Activated CD8-positive, alpha-beta memory T cell treated with anti-CD3 and anti-CD28 coated beads for 48 hours (primary cell): ENCODE data around the gene RRH.
"Not testable (repeated sequence)": the region's sequence is repeated elsewhere in the genome, so short reads cannot be mapped to it uniquely, and the experiment has no call there.

ENCODE experiments used
- DNase-seq, 3 experiments: peaks; one replicate each; pipeline ENCODE4 v3.0.0-alpha.2; 2020; ENCODE audit warnings: low read depth in 2 of 3, low spot score in 2 of 3

The RRH gene

DNA sequence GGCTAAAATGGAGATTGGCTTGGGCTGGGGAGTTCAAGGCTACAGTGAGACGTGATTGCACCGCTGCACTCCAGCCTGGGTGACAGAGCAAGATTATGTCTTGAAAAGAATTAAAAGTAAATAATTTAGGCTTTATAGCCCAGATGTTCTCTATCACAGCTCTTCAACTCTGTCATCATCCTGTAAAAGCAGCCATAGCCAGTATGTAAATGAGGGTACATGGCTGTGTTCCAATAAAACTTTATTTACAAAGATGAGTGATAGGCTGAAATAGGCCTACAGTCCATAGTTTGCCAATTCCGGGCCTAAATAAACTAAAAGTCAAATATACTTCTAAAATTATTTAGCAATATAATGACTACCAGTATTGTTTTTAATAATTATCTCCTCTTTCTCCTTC is 9.2 kb downstream of the RRH start:
- no peak for DNase-seq

DNA sequence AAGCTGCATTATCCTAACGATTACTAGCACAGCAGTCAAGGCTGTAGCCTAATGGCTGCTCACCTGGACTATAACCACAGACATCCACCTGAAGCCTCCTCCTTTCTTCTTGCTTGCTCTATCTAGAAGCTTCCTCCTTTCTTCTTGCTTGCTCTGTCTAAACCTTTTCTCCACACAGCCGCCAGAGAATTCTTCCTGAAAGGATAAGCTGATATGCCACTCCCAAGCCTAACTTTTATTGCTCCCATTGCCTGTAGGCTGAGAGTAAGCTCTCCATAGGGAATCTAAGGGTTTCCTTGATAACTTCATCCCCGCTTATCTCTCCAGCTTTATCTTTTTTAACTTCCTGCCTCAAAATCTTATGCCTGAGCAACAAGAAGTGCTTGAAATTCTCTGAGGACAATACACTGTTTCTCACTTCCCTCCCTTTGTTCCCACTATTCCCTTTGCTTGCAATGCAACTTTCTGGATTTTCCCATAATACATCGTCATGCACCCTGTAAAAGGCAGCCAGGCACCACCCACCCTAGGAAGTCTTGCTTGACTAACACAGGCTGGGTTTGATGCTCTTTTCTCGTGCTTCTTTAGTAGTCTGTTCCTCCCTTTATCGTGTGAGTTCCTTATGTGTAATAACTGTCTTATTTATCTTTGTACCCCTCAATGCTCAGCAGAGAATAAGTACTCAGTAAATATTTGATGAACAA is 18.8 kb downstream of the RRH start:
- no peak for DNase-seq

DNA sequence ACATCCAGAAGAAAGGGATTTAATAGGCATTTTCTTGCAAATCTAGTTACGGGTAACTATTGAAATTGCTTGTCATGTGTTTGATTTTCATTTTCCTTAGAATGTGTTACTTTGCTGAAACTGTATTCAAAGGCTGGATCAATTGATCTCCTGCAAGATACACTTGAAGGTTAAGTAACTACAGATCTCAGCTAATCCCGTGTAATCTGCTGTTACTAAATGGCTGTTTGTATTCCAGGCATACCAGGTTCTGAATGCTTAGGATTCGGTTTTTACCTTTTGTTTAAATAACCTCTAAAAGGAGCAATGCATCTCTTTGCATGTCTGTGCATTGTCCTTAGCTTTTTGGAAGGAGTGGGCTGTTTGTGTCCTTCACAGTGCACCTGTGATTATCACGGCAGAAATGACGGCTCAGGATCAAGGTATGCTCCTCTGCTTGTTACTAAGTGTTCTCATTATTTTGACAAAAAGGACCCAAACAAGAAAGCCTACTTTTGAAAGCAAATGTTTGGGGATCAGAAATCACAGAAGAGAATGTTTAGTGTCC is 20.2 kb downstream of the RRH start, which contains the start of gene LRIT3:
TSS of gene LRIT3 (plus strand) at position 212 of the 547 bp plus-strand sequence. CDS start at position 307, 95 bp downstream.
- no peak for DNase-seq

DNA sequence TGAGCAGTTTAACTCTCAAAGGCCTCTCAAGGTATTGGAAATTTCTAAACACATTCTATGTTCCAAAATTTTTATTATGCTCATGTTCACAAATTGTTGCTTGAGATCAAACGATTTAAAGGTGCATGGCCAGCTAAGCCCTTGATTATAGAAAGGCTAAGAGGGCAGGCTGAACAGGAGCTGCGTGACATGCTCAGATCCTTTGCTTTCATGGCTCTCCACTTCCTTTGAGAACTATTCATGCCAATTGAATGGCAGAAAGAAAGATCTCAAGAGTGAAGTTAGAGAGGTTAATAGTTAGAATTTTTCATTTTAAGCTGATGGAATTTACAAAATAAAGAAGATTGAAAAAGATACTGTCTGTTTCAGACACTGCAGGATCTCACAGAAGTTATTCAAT is 20.7 kb downstream of the RRH start:
- DNase-seq = no peak

DNA sequence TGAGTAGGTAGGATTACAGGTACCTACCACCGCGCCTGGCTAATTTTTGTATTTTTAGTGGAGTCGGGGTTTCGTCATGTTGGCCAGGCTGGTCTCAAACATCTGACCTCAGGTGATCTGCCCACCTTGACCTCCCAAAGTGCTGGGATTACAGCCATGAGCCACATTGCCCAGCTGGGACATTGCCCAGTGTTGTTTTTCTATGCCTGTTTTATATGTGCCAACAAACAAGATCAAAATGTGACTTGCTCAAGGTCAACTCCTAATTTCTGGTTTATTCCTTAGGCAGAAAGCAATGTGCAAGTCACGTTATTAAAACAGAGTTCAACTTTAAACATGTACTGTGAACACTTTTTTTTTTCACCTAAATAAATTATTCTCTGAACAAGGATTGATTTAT is 22.8 kb downstream of the RRH start:
- DNase-seq = no peak

DNA sequence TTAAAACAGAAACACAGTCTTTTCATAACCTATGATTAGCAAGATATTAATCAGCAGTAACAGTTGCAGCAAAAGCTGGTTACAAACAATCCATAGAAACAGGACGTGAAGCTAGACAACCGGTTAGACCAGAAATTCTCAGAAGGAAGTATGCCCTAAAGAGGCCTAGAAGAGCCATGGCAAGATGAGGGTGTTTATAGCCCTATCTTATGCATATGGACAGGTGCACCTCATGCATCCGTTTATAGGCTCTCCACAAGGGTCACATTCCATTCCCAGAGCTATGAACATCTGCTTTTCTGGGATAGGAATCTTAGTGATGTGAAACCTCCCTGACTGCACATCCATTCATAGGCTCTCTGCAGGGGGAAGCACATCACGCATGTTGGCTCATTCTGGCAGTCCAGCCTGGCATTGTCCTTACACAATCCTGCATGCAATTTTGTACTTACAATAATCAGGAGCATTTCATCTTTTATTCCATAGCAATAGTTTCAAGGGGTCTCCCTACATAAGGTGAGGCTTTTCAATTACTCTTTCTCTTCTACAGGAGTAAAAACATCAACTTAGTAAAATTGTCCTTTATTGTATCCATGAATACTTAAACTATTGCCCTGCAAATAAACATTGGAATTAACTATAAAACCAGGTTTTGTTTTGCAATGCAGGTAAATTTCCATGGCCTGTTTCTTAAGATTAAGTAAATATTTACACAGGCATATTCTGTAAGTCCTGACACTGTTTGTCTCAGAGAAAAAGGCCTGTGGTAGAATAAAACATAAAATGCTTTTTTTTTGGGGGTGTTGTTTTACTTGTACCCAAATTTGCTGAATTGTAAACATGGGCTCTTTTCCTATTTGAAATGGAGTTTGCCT is 31.9 kb downstream of the RRH start:
- not testable (repeated sequence) for DNase-seq

DNA sequence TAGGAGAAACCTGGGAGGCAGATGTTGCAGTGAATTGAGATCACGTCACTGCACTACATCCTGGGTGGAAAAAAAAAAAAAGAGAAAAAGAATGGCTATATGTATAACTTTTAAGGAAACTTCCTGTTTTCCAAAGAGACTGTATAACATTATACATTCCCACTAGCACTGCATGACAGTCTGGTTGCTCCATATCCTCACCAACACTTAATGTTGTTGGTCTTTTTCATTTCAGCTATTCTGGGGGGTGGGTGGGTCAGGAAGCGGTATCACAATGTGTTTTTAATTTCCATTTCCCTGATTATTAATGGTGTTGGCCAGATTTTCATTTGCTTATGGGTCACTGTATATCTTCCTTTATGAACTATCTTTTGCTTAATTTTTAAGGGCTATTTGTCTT is 33.5 kb downstream of the RRH start:
- no peak for DNase-seq

DNA sequence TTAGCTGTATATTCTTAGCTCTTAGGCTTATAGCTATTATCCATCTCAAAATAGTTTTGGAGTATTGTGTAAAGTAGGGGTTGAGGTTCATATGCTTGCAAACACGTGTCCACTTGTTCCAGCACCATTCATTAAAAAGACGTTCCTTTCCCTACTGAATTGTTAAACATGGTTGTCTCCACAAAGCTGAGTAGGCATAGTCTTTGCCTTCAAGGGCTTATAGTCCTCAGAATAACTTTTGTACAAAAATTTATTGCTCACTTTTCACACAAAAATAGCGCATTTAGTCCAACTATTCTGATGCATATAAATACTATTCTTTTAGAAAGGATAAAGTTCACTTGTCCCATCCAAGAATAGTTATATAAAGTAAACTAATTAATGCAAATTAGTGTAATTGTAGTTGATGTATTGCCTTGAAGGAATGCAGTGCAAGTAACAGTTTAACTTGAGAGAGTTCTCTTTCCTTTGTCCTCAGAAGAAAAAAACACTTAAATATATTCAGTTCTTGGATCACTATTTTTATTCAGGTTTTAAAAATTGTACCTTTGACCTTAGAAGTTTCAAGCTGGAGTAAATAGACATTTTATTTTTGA is 34.2 kb downstream of the RRH start:
- no peak for DNase-seq

DNA sequence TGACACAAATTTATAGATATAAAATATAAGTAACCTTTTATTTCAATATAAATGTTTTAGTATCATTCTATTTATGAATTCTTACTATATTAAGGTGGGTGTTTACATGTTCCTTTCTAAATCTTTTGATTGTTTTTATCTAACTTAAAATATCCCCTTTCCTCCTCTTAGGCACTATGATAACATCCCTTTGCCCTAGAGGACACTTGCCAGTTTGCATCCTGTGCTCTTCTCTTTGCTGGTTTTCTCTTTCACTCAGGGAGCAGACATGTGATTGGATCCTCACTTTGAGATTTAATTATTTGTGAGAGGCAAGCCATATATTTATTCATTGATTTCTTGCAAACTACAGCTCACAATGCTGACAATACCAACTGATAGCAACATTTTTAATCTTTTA is 36.4 kb downstream of the RRH start:
- no peak for DNase-seq

DNA sequence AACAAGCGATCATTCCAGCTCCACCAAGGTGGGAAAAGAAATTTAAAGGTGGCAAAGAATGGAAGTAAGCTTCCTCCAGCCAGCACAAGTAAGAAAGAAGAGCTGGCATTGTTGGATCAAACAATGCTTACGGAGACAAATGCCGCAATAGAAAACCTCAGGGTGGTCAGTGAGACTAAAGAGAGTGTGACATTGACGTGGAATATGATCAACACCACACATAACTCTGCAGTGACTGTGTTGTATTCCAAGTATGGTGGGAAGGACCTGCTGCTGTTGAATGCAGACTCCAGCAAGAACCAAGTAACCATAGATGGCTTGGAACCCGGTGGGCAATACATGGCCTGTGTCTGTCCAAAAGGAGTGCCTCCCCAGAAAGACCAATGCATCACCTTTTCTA is 42.3 kb downstream of the RRH start:
- DNase-seq = no peak

DNA sequence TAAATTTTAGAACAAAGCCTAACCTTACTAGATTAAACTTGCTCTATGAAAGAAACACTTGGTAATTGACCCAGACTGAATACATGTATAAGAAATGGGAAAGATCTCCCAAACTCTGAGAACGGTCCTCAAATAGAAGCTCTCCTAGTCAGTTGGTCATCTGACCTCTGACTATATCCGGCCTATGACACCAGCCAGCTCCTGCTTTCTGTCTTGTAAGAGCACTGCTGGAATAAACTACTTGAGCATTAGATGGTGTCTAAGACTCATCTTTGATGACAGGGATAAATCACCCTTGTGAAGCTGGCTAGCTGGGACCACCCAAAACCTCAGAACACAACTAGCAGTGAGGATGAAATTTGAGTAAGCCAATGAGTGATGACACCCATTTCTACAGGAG is 44.3 kb downstream of the RRH start:
- DNase-seq = no peak

DNA sequence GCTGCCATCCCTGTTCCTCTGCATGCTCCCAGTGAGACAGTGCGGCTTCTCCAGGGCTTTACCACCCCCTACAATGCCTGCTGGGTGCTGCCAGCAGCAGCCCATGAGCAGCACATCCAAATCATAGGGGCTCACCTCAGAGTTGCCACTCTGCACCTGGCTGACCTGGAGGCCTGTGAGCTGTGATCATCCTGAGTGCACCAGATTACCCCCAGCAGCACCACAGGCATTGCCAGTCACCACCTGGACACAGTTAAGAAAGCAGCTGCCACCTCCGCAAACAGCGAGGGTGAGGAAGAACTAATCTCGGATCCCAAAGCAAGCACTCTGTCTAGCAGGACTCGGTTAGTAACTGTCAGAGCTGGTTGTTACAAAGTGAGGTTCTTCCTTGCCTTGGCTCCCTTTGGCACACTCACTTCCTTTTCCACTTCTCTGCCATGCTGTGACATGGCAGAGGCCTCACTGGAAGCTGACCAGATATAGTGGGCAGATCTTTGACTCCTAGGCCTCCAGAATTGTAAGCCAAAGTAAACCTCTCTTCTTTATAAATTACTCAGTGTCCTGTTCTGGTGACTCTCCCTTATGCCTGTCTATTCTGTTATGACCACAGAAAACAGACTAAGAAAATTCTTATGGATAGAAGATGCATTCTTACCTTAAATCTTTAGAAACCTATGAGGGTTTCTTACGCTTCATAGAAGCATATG is 45.3 kb downstream of the RRH start:
- DNase-seq = no peak

DNA sequence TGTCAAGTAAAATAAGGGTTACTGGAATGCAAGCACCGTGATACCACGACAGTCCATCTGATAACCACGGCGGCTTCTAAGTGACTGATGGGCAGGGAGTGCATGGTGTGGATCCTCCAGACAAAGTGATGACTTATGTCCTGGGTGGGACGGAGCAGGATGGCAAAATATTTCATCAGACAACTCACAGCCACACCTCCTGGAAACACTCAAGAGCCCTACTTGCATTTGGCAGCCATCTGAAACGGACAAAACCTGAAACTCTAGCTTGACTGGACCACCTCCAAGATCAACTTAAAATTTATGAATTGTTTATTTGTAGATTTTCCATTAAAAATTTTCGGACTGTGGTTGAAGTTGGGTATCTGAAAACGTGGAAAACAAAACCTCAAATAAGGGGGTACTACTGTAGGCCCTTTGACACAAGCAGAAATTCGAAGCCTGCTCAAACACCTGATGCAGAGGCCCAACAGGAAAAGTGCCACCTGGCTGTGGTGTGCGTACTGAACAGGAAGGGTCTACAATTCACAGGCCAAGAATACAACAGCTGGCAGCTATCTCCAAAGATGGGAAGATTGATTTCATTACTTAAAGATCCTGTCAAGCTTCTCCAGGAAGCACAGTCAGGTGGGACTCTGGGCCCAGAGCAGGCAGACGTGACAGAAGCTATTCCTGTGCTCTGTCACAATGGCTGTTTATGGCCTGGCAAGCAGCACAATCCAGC is 46.2 kb downstream of the RRH start:
- no peak for DNase-seq

DNA sequence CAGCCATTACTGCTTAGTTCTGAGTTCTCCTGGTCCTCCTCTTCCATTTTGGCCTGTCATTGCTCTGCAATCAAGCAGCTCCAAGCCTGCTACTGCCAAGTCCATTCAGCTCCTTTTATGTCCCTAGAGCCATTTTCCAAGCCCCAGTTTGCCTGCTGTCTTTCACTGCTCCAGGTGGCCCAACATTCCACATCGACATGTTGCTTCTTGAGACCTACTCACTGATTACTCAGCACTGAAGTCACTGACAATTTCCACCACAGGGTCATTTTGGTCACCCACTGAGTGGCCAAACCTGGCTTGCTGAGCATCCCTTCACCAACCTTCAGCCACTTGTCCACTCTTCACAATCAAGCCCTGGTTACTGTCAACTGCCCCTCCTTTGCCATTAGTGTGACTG is 47.3 kb downstream of the RRH start:
- DNase-seq = no peak

DNA sequence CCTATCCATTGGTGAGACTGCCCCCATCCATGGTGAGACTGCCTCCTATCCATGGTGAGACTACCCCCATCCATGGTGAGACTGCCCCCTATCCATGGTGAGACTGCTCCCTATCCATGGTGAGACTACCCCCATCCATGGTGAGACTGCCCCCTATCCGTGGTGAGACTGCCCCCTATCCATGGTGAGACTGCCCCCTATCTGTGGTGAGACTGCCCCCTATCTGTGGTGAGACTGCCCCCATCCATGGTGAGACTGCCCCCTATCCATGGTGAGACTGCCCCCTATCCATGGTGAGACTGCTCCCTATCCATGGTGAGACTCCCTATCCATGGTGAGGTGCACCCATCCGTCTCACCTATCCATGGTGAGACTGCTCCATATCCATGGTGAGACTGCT is 47.8 kb downstream of the RRH start:
- not testable (repeated sequence) for DNase-seq

DNA sequence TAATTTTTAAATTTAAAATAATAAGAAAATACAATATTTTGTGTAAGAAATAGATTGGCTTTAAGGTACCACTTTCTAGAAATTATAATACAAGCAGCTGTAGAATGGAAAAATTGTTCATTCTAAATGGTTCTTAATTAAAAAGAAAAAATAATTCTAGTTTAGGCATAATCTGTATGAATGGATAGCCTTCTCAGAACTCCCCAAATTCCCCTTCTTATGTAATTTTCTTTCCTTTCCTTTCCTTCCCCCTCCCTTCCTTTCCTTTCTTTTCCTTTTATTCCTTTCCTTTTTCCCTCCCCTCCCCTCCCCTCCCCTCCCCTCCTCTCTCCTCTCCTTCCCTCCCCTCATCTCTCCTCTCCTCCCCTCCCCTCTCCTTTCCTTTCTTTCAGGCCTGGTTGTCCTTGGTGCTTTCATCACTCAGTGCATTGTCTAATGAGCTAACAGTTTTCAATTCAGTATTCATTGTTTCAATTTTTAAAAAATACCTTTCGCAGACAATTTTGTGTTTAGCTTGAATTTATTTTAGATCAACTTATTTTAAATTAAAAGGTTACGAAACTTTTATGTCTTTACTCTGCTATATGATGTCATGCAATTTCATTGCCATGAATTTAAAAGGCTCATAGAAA is 49.0 kb downstream of the RRH start:
- no peak for DNase-seq

DNA sequence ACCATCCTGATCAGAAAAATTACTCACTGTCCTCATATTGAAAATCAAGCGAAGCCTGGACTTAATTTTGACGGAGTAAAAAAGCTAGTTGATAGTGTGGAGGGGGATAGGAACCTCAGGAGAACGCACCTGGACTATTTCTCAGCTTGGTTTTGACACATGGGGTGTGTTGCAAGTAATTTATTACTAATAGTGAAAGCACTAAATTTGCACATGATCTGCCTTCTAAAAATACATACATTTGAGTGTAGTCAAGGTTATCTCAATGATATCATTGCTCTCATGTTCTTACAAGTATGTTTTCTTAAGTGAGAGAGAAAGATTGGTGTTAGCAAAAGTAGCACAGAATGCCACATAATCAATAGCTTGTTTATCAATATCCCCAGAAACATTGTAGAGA is 49.6 kb downstream of the RRH start:
- no peak for DNase-seq

DNA sequence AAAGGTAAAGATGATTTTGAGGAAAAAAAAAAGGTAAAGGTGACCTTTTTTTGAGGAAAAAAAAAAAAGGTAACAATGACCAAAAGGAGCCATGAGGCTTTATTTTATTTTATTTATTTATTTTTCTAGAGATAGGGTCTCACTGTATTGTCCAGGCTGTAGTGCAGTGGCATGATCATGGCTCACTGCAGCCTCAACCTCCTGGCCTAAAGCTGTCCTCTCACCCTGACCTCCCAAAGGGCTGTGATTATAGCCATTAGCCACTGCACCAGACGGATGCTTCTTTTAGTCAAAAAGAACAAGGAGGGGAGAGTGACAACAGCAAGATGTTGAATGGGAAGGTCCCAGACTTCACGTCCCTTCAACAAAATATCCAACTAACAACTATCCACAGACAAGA is 50.6 kb downstream of the RRH start:
- DNase-seq = no peak

DNA sequence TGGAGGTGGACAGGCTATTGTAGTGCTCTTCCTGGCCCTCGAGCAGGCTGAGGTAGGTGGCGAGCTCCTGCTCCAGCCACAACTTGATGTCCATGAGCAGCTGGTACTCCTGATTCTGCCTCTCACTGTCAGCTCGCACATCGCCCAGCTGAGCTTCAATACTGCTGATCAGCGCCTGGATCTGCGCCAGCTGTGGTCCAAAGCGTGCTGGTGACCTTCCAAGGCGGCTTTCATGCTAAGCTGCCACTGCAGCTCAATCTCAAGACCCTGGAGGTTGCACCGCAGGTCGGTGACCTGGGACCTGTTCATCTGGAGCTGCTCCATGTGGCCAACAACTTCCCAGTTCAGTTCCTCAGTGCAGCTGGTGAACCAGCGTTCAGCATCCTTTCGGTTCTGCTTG is 51.3 kb downstream of the RRH start:
- DNase-seq = no peak

DNA sequence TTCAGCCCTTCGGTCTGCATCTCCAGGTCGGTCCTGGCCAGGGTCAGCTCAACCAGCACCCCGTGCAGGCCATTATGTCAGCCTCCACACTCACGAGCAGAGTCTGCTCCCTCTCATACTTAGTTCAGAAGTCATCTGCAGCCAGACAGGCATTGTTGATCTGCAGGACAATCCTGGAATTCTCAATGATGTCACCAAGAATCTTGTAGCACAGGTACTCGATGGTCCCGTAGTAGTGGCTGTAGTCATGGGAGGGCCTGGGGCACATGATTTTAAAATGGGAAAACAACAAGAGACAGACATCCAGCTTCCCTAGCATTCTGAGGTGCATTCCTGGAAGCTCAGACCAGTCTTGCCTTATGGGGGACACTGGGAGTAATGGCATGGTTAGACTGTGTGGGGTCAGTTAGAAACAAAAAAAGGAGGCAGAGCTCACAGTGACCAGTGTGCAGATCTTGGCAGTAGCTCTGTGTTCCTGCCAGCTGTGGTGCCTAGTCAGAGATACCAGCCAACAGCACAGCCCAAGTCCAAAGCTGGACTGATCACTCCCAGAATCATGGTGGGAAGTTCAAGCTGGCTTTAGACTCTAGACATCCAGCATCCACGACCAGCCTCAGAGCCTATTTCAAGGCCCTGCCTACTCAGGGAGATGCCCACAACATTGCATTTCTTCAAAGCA is 52.0 kb downstream of the RRH start:
- DNase-seq = no peak
